OCI-LY1 (cell line): ENCODE data around the gene DAPK2.

Source experiments
- H2AFZ ChIP-seq: fragments of 200-600 bp; sonication (generic), shearing (Covaris generic); 2 replicates; pipeline ENCODE4 v1.6.0; 2014; ENCODE audit warnings: antibody characterized with exemption, mild to moderate bottlenecking, low read length
- H3F3A ChIP-seq: fragments of 200-600 bp; sonication (generic), shearing (Covaris generic); 2 replicates; pipeline ENCODE4 v1.6.0; 2014; ENCODE audit warnings: mild to moderate bottlenecking, antibody characterized with exemption, low read length, moderate library complexity; ENCODE audit not compliant: insufficient read depth
- H3K27ac ChIP-seq: fragments of 200-600 bp; sonication (generic); 2 replicates; pipeline ENCODE4 v1.5.1; 2014; ENCODE audit warnings: low read length, mixed run types, mild to moderate bottlenecking, low read depth; ENCODE audit not compliant: poor library complexity, severe bottlenecking
- H3K27me3 ChIP-seq: fragments of 200-600 bp; sonication (generic); 2 replicates; pipeline ENCODE4 v1.6.0; 2014; ENCODE audit warnings: antibody characterized with exemption, mild to moderate bottlenecking, low read length, moderate library complexity; ENCODE audit not compliant: insufficient read depth
- H3K36me3 ChIP-seq: fragments of 200-600 bp; sonication (generic); 2 replicates; pipeline ENCODE4 v1.6.1; 2014; ENCODE audit warnings: mild to moderate bottlenecking, antibody characterized with exemption, low read length, moderate library complexity, mixed read lengths; ENCODE audit not compliant: insufficient read depth
- H3K4me1 ChIP-seq: fragments of 200-600 bp; sonication (generic); 2 replicates; pipeline ENCODE4 v1.5.1; 2014; ENCODE audit warnings: mild to moderate bottlenecking, low read length, moderate library complexity; ENCODE audit not compliant: insufficient read depth, severe bottlenecking
- H3K4me2 ChIP-seq: fragments of 200-600 bp; sonication (generic), shearing (Covaris generic); 2 replicates; pipeline ENCODE4 v1.6.1; 2014; ENCODE audit warnings: low read length
- H3K4me3 ChIP-seq: fragments of 200-600 bp; sonication (generic); 2 replicates; pipeline ENCODE4 v1.5.1; 2014; ENCODE audit warnings: low read length, low read depth, mild to moderate bottlenecking, mixed read lengths; ENCODE audit not compliant: poor library complexity, severe bottlenecking
- H3K79me2 ChIP-seq: fragments of 200-600 bp; shearing (Covaris generic); 2 replicates; pipeline ENCODE4 v1.6.1; 2016; ENCODE audit warnings: mixed run types, low read length, mixed read lengths; ENCODE audit not compliant: insufficient read depth
- H3K9ac ChIP-seq: fragments of 200-600 bp; sonication (generic), shearing (Covaris generic); 2 replicates; pipeline ENCODE4 v1.6.1; 2014; ENCODE audit warnings: mild to moderate bottlenecking, low read length, mixed read lengths
- H3K9me2 ChIP-seq: fragments of 200-600 bp; sonication (generic), shearing (Covaris generic); 2 replicates; pipeline ENCODE4 v1.6.1; 2014; ENCODE audit warnings: low read depth, mild to moderate bottlenecking, low read length, mixed read lengths
- H3K9me3 ChIP-seq: fragments of 200-600 bp; shearing (Covaris generic); 2 replicates; pipeline ENCODE4 v1.6.1; 2014; ENCODE audit warnings: low read length, mixed read lengths
- H4K20me1 ChIP-seq: fragments of 200-600 bp; sonication (generic), shearing (Covaris generic); 2 replicates; pipeline ENCODE4 v1.6.0; 2016; ENCODE audit warnings: mild to moderate bottlenecking, low read length; ENCODE audit not compliant: insufficient read depth
- EZH2 ChIP-seq: fragments of 200-600 bp; sonication (generic), shearing (Covaris generic); IDR thresholded peaks from 2 replicates; pipeline ENCODE4 v1.8.0; 2017; ENCODE audit warnings: borderline replicate concordance, mixed run types, mild to moderate bottlenecking, antibody characterized with exemption, low read length, moderate library complexity, mixed read lengths
- TF ChIP-seq, protein P1 (sequence below): fragments of 200-600 bp; sonication (generic), shearing (Covaris generic); IDR thresholded peaks from 2 replicates; pipeline ENCODE4 v1.5.1; 2017; ENCODE audit warnings: mild to moderate bottlenecking, antibody characterized with exemption, low read length, moderate library complexity, mixed read lengths

Gene DAPK2

DNA sequence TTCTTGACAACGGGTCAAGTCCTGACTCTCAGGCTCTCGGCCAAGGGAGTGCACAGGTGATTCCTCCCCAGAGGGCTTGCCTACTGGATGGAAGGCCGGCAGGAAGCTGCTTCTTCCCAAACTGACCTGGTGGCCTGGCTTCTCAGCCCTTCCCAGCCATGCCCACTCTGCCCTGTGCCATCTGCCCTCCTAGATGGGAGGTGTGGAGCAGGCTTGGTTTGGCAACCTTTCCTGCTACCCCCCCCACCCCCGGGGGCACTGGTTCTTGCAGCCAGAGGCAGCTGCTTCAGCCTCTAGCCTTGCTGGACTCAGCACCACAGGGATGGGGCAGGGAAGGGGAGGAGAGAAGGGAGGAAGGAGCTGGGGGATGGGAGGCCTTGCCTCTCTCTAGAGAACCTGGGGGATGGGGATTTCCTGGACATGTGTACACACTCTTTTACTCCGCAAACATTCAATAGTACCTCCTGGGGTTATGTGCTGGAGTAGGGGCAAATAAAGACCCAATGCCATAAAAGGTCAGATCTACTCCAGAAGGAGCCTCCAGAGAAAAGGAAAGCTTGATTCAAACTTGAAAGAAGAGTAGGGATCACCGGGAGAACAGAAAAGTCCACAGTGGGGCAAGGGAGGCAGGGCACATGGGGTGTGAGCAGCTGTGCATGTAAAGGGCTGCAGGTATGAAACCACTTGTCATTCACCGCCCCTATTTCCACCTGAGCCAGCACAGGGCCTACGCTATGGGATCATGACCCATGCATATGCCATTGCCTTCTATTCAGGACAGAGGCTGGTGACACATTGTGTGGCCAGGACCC, 4.2 kb upstream of the DAPK2 start:
- H3K9ac ChIP-seq = no peak overlapping the region
- H3K27ac ChIP-seq = no peak overlapping the region
- H3K27me3 ChIP-seq = no peaks in the 10 kb centered on the region

DNA sequence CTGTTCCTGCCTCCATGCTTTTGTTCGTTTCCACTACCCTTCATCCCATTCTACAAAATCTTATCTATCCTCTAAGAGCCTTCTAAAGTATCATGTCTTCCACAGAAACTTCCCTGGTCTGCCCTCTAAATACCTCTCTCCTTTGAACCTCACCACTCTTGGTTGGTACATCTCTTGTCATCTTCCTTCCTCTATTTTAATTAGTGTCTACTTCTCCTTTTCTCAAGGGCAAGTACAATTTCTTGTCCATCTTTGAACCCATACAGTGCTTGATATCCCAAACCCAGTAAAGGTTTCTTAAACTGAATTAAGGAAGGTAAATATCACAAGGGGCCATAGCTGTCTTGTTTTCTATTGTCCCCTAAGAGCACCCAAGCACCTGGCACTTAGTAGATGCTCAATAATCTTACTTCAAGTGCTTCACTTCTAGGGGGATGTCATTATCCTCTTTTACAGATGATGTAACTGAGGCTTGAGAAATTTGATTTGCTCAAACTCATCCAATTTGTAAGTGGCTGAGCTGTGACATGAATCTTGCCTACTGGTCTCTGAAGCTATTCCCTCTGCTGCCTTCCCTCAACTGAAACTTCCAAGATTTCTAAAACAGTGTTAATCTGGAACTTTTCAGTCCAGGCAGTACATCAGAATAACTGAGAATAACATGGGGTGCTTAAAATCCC, 2.6 kb upstream of the DAPK2 start:
- no peak overlapping the region for H3K4me2 ChIP-seq
- H3K36me3 ChIP-seq = no peaks in the 10 kb centered on the region
- peaks cover 48% of the 10 kb centered on the region for H3K4me1 ChIP-seq
- no peak overlapping the region for H3K4me3 ChIP-seq
- H3K27me3 ChIP-seq = no peaks in the 10 kb centered on the region
- H3K27ac ChIP-seq = peak overlapping the region; percentile 33
- no peaks in the 10 kb centered on the region for H3K9me2 ChIP-seq
- no peaks in the 10 kb centered on the region for H4K20me1 ChIP-seq
- TF ChIP-seq, protein P1, sequence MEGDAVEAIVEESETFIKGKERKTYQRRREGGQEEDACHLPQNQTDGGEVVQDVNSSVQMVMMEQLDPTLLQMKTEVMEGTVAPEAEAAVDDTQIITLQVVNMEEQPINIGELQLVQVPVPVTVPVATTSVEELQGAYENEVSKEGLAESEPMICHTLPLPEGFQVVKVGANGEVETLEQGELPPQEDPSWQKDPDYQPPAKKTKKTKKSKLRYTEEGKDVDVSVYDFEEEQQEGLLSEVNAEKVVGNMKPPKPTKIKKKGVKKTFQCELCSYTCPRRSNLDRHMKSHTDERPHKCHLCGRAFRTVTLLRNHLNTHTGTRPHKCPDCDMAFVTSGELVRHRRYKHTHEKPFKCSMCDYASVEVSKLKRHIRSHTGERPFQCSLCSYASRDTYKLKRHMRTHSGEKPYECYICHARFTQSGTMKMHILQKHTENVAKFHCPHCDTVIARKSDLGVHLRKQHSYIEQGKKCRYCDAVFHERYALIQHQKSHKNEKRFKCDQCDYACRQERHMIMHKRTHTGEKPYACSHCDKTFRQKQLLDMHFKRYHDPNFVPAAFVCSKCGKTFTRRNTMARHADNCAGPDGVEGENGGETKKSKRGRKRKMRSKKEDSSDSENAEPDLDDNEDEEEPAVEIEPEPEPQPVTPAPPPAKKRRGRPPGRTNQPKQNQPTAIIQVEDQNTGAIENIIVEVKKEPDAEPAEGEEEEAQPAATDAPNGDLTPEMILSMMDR = no peak
- TF ChIP-seq EZH2 = no peak
- no peak overlapping the region for H3K9ac ChIP-seq
- H2AFZ ChIP-seq = no peak overlapping the region
- H3K9me3 ChIP-seq = no peaks in the 10 kb centered on the region
- no peaks in the 10 kb centered on the region for H3K79me2 ChIP-seq
- no peaks in the 10 kb centered on the region for H3F3A ChIP-seq

More for the DNA sequence above, 4.2 kb upstream of the DAPK2 start:
- H4K20me1 ChIP-seq = no peaks in the 10 kb centered on the region
- H3K9me3 ChIP-seq = no peaks in the 10 kb centered on the region
- H3K4me1 ChIP-seq = peaks cover 32% of the 10 kb centered on the region
- TF ChIP-seq, protein P1 = no peak
- no peak for TF ChIP-seq EZH2
- H3K9me2 ChIP-seq = no peaks in the 10 kb centered on the region
- no peaks in the 10 kb centered on the region for H3F3A ChIP-seq
- no peak overlapping the region for H2AFZ ChIP-seq
- no peak overlapping the region for H3K4me3 ChIP-seq
- no peaks in the 10 kb centered on the region for H3K79me2 ChIP-seq
- H3K36me3 ChIP-seq = no peaks in the 10 kb centered on the region
- no peak overlapping the region for H3K4me2 ChIP-seq

DNA sequence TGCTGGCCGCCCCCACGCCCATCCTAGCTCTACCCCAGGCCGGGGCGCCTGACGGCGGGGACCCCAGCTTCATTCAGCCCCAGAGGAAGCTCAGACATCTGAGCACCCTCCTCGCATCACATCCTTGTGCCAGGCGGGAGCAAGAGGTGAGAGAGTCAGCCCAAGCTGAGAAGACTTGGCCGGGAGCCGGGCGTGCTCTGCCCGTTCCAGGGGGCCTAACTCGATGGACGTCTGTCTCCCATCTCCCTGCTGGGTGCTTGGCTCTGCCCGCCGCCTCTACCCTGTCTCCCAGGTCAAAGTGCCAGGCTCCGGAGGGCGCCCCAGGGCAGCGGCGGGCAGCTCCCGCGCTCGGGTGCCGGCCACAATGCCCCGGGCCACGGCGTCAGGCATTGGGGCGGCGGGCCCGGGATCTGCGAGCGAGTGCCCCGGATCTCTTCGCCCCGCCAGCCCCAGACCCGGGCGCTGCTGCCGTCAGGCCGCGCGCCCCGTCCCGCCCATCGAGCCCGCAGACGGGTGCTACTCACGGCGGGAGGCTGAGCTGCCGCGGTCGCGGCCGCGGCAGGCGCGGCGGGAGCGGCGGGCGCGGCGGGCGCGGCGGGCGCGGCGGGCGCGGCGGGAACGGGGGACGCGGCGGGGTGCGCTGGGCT, 388 bp downstream of the DAPK2 start:
- Histone ChIP-seq H3K4me3 (peak overlapping the region; percentile 73), H3K27ac (peak overlapping the region; percentile 60), H3K4me1 (peaks cover 50% of the 10 kb centered on the region), H3K4me2 (peak overlapping the region; percentile 83), H3F3A (no peaks in the 10 kb centered on the region), H4K20me1 (no peaks in the 10 kb centered on the region), H2AFZ (0 out of 2 replicates have a peak overlapping the region, but pooled peaks have one; percentile 8), H3K9ac (peak overlapping the region; percentile 74), H3K79me2 (no peaks in the 10 kb centered on the region), H3K27me3 (no peaks in the 10 kb centered on the region), H3K9me3 (no peaks in the 10 kb centered on the region), H3K36me3 (no peaks in the 10 kb centered on the region), H3K9me2 (no peaks in the 10 kb centered on the region)
- TF ChIP-seq, protein P1 = no peak
- TF ChIP-seq EZH2 = no peak
